Measurements from ENCODE around the gene PRKCH. TPM values are rescaled to one million over a fixed set of nuclear protein-coding genes. Genes with fewer than 3 reads are reported as not detected.

The PRKCH gene
- total RNA-seq, 3 donors from 2014 or later (not counting 1 experiment from before 2014, with no cell fraction given) = 610 to 756 (median 618) TPM

GRCh38 chr14:61335671-61336275 is 14.4 kb downstream of the PRKCH start:
- Histone ChIP-seq H3K4me3 (ENCODE audit: low read length) (no peak overlapping the region), H3K36me3 (ENCODE audit: control insufficient read depth, insufficient read depth, low read length) (no peaks in the 10 kb centered on the region), H3K9me3 (ENCODE audit: control insufficient read depth, insufficient read depth, low read length) (no peaks in the 10 kb centered on the region), H3K4me1 (ENCODE audit: control insufficient read depth, insufficient read depth, low read length) (peaks cover 72% of the 10 kb centered on the region), H3K27ac (ENCODE audit: low read length) (peak overlapping the region; percentile 85), H3K27me3 (ENCODE audit: control insufficient read depth, insufficient read depth, low read length) (no peaks in the 10 kb centered on the region)
- no peaks in the 10 kb centered on the region for H3K9me3 Mint-ChIP-seq
- H3K4me1 Mint-ChIP-seq = peaks cover 82 to 85% of the 10 kb centered on the region in 2 donors
- WGBS (ENCODE audit: insufficient coverage) = 38% methylated on average over 1 of the region's 1 CpG
- DNase-seq (peak in 1 of 2 donors; percentile 82), ATAC-seq (peak; percentile 62 to 83 (median 75))
- TF ChIP-seq, protein P1, sequence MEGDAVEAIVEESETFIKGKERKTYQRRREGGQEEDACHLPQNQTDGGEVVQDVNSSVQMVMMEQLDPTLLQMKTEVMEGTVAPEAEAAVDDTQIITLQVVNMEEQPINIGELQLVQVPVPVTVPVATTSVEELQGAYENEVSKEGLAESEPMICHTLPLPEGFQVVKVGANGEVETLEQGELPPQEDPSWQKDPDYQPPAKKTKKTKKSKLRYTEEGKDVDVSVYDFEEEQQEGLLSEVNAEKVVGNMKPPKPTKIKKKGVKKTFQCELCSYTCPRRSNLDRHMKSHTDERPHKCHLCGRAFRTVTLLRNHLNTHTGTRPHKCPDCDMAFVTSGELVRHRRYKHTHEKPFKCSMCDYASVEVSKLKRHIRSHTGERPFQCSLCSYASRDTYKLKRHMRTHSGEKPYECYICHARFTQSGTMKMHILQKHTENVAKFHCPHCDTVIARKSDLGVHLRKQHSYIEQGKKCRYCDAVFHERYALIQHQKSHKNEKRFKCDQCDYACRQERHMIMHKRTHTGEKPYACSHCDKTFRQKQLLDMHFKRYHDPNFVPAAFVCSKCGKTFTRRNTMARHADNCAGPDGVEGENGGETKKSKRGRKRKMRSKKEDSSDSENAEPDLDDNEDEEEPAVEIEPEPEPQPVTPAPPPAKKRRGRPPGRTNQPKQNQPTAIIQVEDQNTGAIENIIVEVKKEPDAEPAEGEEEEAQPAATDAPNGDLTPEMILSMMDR (IDR thresholded peaks at IDR 0.05) = no peak
- no peaks in the 10 kb centered on the region for H3K36me3 Mint-ChIP-seq
- H3K27me3 Mint-ChIP-seq (ENCODE audit: low read depth in 2 of 2) = no peaks in the 10 kb centered on the region
- intact Hi-C loops (cut with micrococcal nuclease) = no loop called here
- H3K4me3 Mint-ChIP-seq = peak overlapping the region; percentile 85
- H3K27ac Mint-ChIP-seq = peak overlapping the region in 1 of 2 donors; percentile 99

GRCh38 chr14:61337893-61338292 is 16.5 kb downstream of the PRKCH start:
- peaks cover 90 to 92% of the 10 kb centered on the region in 2 donors for H3K4me1 Mint-ChIP-seq
- Histone ChIP-seq H3K27me3 (ENCODE audit: control insufficient read depth, insufficient read depth, low read length) (no peaks in the 10 kb centered on the region), H3K4me1 (ENCODE audit: control insufficient read depth, insufficient read depth, low read length) (peaks cover 79% of the 10 kb centered on the region), H3K36me3 (ENCODE audit: control insufficient read depth, insufficient read depth, low read length) (no peaks in the 10 kb centered on the region), H3K27ac (ENCODE audit: low read length) (peak overlapping the region; percentile 85), H3K4me3 (ENCODE audit: low read length) (no peak overlapping the region), H3K9me3 (ENCODE audit: control insufficient read depth, insufficient read depth, low read length) (no peaks in the 10 kb centered on the region)
- no peaks in the 10 kb centered on the region for H3K36me3 Mint-ChIP-seq
- H3K4me3 Mint-ChIP-seq = peak overlapping the region; percentile 77
- DNase-seq (peak in 1 of 2 donors; percentile 91), ATAC-seq (peak; percentile 17 to 55 (median 45))
- no peaks in the 10 kb centered on the region for H3K9me3 Mint-ChIP-seq
- H3K27ac Mint-ChIP-seq = peak overlapping the region in 1 of 2 donors; percentile 99
- H3K27me3 Mint-ChIP-seq (ENCODE audit: low read depth in 2 of 2) = no peaks in the 10 kb centered on the region
- 23% methylated on average over 4 of the region's 4 CpGs for WGBS (ENCODE audit: insufficient coverage)
- intact Hi-C loops (cut with micrococcal nuclease) = loop anchor here (1.0 kb wide), 1 partner anchor 10 kb away; no protein-coding TSS in a partner anchor
- TF ChIP-seq, protein P1 (IDR thresholded peaks at IDR 0.05) = no peak

DNA sequence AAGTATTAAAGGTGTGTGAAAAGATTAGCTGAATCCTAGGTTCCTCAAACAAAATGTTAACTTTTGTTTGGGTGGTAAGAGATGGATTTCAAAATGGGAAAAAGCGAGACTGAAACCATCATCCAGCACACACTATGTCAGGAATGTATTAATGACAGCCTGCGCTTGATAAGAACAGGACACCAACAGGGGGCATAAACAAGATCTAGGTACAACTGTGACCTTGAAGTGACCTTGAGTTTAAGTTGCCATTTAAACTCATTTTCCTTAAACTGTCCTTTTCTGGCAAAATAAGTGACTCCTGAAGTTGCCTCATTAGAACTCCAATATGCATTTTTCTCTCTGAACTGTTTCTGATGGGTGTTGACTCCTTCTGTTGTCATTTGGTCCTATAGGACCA is 17.1 kb downstream of the PRKCH start:
- Mint-ChIP-seq H3K4me1 (peaks cover 90 to 91% of the 10 kb centered on the region in 2 donors), H3K27me3 (ENCODE audit: low read depth in 2 of 2) (no peaks in the 10 kb centered on the region), H3K9me3 (no peaks in the 10 kb centered on the region), H3K36me3 (no peaks in the 10 kb centered on the region), H3K4me3 (peak overlapping the region; percentile 77), H3K27ac (peak overlapping the region in 1 of 2 donors; percentile 99)
- WGBS (ENCODE audit: insufficient coverage) = 87% methylated on average over 1 of the region's 2 CpGs
- TF ChIP-seq, protein P1 (IDR thresholded peaks at IDR 0.05) = no peak
- intact Hi-C loops (cut with micrococcal nuclease) = no loop called here
- Histone ChIP-seq H3K27me3 (ENCODE audit: control insufficient read depth, insufficient read depth, low read length) (no peaks in the 10 kb centered on the region), H3K36me3 (ENCODE audit: control insufficient read depth, insufficient read depth, low read length) (no peaks in the 10 kb centered on the region), H3K9me3 (ENCODE audit: control insufficient read depth, insufficient read depth, low read length) (no peaks in the 10 kb centered on the region), H3K4me3 (ENCODE audit: low read length) (no peak overlapping the region), H3K27ac (ENCODE audit: low read length) (peak overlapping the region; percentile 85), H3K4me1 (ENCODE audit: control insufficient read depth, insufficient read depth, low read length) (peaks cover 81% of the 10 kb centered on the region)
- DNase-seq = peak in 1 of 2 donors; percentile 53
- no peak for ATAC-seq

Data from natural killer cell (primary cell).